HG02943 (cell line): ENCODE results near the gene FOXL2NB.
"Not testable (repeated sequence)": the region's sequence is repeated elsewhere in the genome, so short reads cannot be mapped to it uniquely, and the experiment has no call there.

Source experiments
- ATAC-seq: cut with Tn5 transposase; IDR thresholded peaks from one replicate; pipeline ENCODE4 v1.9.1; 2021; ENCODE audit warnings: mild to moderate bottlenecking, low read depth, moderate library complexity; ENCODE audit not compliant: unreplicated experiment

FOXL2NB gene

GRCh38 chr3:138946663-138947494 lies at the start of gene FOXL2NB, which contains the start of gene FOXL2:
Gene FOXL2NB, plus strand, starts transcription at chr3:138947217. Its CDS starts 148 bp downstream, at chr3:138947365.
Gene FOXL2, minus strand, starts transcription at chr3:138947137. Its CDS starts 415 bp downstream, at chr3:138946722.
- no peak for ATAC-seq

DNA sequence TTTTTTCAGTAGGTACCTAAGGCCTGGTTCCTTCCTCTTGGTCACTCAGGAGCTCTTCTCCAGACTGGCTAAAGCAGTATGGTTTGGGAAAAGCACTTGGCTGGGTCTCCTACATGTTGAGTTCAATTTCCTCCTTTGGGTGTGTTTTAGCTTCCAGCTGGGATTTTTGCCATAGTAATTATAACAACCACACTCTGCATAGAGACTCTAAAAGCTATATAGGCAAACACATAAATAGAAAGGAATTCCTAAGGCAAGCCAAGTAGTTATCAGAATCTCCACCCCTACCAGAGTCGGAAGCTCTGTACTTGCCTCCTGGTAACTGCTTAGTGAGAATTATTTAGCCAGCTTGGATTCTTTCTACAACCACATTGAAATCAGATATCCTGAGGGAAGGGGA lies 48.7 kb upstream of the FOXL2NB start:
- no peak for ATAC-seq

GRCh38 chr3:138898708-138899107 lies 48.3 kb upstream of the FOXL2NB start:
- ATAC-seq = no peak

DNA sequence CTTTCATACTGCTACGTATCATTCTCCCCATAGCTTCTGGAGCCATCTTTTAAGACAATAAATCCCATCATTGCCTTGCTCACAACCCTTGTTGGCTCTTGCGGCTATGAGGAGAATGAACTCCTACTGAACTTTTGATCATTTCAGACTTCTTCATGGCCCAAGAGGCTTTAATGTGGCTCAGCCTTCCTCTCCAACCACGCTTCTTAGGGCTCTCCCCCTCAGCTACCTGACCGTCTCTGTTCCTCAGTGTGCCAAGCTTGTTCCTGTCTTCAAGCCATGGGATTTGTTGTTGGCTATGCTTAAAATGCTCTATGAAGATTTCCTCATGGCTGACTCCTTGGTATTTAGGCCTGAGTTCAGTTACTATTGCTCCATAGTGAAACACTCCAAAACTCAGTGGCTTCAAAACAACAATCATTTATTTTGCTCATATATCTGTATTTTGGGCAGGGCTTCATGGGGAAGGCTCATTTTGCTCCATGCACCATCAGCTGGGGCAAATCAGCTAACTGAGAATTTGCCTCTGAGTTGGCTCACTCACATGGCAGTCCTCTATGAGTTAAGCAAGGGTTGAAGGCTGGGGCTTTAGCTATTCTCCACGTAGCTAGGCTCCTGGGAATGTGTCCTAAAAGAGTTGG lies 47.5 kb upstream of the FOXL2NB start:
- ATAC-seq = no peak

DNA sequence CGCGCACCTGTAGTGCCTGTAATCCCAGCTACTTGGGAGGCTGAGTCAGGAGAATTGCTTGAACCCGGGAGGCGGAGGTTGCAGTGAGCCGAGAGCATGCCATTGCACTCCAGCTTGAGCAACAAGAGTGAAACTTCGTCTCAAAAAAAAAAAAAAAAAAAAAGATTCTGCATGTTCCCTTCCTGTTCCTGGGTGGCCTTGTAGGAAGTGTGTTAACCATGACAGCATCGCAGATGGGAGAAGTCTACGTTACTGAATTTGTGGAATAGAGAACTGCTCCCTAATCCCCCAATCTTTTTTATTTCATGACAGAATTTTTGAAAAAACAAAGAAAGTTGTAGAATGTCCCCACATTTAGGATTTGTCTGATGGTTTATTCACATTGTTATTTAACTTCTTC lies 45.5 kb upstream of the FOXL2NB start:
- ATAC-seq = no peak

DNA sequence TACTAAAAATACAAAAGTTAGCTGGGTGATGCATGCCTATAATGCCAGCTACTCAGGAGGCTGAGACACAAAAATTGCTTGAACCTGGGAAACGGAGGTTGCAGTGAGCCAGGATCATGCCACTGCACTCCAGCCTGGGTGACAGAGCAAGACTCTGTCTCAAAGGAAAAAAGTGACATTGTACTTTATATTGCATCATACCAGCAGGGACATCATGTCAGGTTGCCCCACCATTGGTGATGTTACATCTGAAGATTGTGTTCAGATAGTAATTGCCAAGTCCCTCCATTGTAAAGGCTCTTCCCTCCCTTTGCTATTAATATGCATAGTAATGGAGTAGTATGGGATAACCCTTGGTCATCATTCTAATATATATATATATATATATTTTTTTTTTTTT lies 44.8 kb upstream of the FOXL2NB start:
- no peak for ATAC-seq

DNA sequence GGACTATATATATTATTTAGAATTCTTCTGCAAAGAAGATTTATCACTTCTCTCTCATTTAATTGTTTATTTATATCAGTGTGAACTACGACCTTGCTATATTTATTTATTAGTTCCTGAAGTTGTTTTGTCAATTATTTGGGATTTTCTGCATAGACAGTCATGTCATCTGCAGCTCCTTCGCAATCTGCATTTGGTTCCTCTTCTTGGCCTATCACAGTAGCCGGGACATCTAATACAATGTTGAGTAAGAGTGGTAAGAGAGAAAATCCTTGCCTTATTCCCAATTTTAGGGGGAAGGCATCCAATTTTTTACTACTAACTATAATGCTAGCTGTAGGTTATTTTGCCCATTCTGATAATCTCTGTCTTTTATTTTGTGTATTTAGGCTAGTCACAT lies 39.5 kb upstream of the FOXL2NB start:
- ATAC-seq = no peak

DNA sequence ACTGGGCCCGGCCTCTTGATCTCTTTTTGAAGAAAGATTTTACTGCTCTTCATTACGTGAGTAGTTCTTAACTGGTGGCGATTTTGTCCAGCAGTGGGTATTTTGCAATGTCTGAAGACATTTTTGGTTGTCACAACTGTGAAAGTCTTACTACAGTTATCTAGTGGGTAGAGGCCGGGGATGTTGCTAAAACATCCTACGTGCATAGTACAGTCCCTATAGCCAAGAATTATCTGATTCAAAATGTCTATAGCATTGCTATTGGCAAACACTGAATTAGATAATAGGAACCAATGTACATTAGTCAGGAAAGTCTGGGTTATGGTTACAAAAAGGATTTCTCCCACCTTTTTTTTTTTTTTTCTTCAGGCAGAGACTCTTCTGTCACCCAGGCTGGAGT lies 38.2 kb upstream of the FOXL2NB start:
- no peak for ATAC-seq

DNA sequence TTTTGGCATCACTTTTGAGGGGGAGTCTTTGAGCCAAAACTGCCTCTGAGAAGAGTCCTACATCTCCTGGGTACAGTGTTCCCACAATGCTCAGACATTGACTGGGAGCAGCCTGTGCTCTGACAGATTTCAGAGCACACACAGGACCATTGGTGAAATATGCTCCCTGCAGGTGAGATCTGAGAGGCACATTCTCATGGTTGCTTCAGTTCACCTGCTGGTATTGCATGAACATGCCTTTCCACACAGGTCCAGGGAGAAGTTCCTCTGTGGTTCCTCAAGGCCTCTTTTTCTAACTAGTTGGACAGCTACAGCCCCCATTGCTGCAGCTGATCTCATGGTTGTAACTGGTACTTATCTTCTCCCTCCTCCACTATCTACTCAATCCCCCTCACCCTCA lies 37.1 kb upstream of the FOXL2NB start:
- no peak for ATAC-seq

DNA sequence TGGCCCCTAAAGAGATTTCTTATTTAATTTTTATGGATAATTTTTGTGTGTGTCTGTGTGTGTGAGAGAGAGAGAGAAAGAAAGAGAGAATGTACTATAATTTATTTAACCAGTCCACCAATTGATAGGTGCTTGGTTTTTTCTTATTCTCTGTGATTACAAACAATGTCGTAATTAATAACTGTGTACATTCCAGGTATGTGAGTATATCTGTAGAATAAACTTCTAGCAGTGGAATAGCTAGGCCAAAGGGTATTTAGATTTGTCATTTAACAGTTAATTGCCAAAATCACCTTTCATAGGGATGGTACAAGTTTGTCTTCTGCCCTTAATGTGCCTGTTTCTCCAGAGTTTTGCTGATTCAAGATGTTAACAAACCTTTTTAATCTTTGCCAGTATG lies 35.4 kb upstream of the FOXL2NB start:
- no peak for ATAC-seq

- no peak for ATAC-seq
Observed at GRCh38 chr3:138912237-138912636, 34.8 kb upstream of the FOXL2NB start.

GRCh38 chr3:138913766-138914165 lies 33.3 kb upstream of the FOXL2NB start:
- ATAC-seq = no peak

- peak; percentile 1 for ATAC-seq
Observed at GRCh38 chr3:138914870-138915502, 32.0 kb upstream of the FOXL2NB start.

- peak; percentile 90 for ATAC-seq
Observed at GRCh38 chr3:138915503-138916498, 31.2 kb upstream of the FOXL2NB start.

- no peak for ATAC-seq
Observed at GRCh38 chr3:138916824-138917223, 30.2 kb upstream of the FOXL2NB start.

- no peak for ATAC-seq
Observed at GRCh38 chr3:138919325-138919724, 27.7 kb upstream of the FOXL2NB start.

DNA sequence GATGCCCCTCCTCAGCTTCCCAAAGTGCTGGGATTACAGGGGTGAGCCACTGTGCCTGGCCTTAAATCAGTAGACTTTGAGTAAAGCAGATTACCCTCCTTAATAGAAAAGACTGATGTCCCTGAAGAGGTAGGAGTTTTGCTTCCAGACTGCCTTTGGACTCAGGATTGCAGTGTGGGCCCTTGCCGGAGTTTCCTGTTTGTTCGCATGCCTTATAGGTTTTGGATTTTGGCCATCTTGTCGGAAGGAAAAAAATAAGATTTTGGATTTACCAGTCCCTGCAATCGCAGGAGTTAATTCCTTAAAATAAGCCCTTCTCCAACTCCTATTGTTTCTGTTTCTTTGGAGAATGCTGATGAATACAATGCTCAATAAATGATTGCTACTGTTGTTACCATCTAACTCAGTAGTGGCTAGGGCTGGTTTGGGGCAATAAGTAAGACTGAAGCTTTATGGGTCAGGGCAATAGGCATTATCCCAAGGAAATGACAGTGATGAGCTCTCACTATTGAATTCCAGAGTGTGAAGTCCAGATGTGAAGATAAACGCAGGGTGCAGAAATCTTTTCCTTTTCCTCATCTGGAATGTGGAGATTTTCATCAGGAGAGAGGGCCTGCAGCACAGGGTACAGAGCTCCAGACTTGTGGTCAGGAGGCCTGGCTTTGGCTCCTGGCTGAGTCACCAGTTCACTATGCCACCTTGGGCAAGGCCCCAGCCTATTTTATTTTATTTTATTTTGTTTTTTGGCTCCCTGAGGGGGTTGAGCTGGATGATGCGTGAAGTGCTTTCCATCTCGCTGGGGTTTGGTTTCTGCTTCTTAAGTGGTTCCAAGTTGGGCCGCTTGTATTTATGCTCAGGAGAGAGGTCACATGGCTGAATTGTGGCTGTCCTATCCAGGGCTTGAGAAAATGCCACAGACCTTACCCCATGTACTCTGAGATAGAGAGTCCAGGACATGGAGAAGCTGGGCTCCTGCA lies 25.4 kb upstream of the FOXL2NB start:
- no peak for ATAC-seq

GRCh38 chr3:138922400-138922799 lies 24.6 kb upstream of the FOXL2NB start:
- ATAC-seq = not testable (repeated sequence)

GRCh38 chr3:138923531-138923994 lies 23.5 kb upstream of the FOXL2NB start:
- no peak for ATAC-seq
